HG03575 (cell line): ENCODE data around the gene RTN4R.

ENCODE experiments used
- ATAC-seq: cut with Tn5 transposase; IDR thresholded peaks from one replicate; pipeline ENCODE4 v1.9.1; 2021; ENCODE audit not compliant: unreplicated experiment, insufficient number of reproducible peaks, low FRiP score; ENCODE audit errors: extremely low read depth

The RTN4R gene

GRCh38 chr22:20262582-20263147 lies 5.5 kb downstream of the RTN4R start:
- no peak for ATAC-seq

GRCh38 chr22:20261848-20262581 lies 6.1 kb downstream of the RTN4R start:
- no peak for ATAC-seq

GRCh38 chr22:20260071-20260765 lies 7.9 kb downstream of the RTN4R start:
- ATAC-seq, result no peak

- no peak for ATAC-seq
Measured at GRCh38 chr22:20259327-20259688, 8.8 kb downstream of the RTN4R start.

- ATAC-seq, result no peak
Measured at GRCh38 chr22:20258584-20259326, 9.4 kb downstream of the RTN4R start.

GRCh38 chr22:20258021-20258299 lies 10.2 kb downstream of the RTN4R start:
- ATAC-seq, result no peak

GRCh38 chr22:20257212-20258020 lies 10.7 kb downstream of the RTN4R start:
- no peak for ATAC-seq

GRCh38 chr22:20256551-20257211 lies 11.4 kb downstream of the RTN4R start:
- no peak for ATAC-seq

- ATAC-seq, result no peak
Measured at GRCh38 chr22:20256027-20256426, 12.1 kb downstream of the RTN4R start.

GRCh38 chr22:20254975-20255946 lies 12.9 kb downstream of the RTN4R start:
- ATAC-seq, result no peak

GRCh38 chr22:20253161-20253560 lies 15.0 kb downstream of the RTN4R start:
- no peak for ATAC-seq

- no peak for ATAC-seq
Measured at GRCh38 chr22:20251981-20252380, 16.1 kb downstream of the RTN4R start.

- ATAC-seq, result no peak
Measured at GRCh38 chr22:20251491-20251890, 16.6 kb downstream of the RTN4R start.

GRCh38 chr22:20249797-20250354 lies 18.2 kb downstream of the RTN4R start:
- no peak for ATAC-seq

GRCh38 chr22:20248461-20248978 lies 19.6 kb downstream of the RTN4R start:
- ATAC-seq, result no peak

- no peak for ATAC-seq
Measured at GRCh38 chr22:20247608-20248171, 20.4 kb downstream of the RTN4R start.

GRCh38 chr22:20247010-20247505 lies 21.1 kb downstream of the RTN4R start:
- ATAC-seq, result no peak
